Smooth muscle cell (in vitro differentiated cells): ENCODE data around the gene SLC5A4. TPM values are rescaled to one million over a fixed set of nuclear protein-coding genes. Genes with fewer than 3 reads are reported as not detected.

Experiments used
- DNase-seq: peaks from one replicate; lab custom pipeline; 2025; ENCODE audit not compliant: unreplicated experiment; lab: John Stamatoyannopoulos, UW
- H2AFZ ChIP-seq: fragments of 200-600 bp; sonication (generic); 2 replicates; pipeline ENCODE4 v1.6.0; 2016; ENCODE audit warnings: antibody characterized with exemption, low read depth, mild to moderate bottlenecking
- H3F3A ChIP-seq: fragments of 200-600 bp; sonication (generic); 2 replicates; pipeline ENCODE4 v1.6.0; 2017; ENCODE audit warnings: antibody characterized with exemption, low read depth
- H3K27ac ChIP-seq: fragments of 200-600 bp; sonication (generic); 2 replicates; pipeline ENCODE4 v1.5.1; 2016; ENCODE audit warnings: low read depth, mild to moderate bottlenecking
- H3K27me3 ChIP-seq: fragments of 200-600 bp; sonication (generic); 2 replicates; pipeline ENCODE4 v1.6.1; 2016; ENCODE audit warnings: low read depth, mild to moderate bottlenecking
- H3K36me3 ChIP-seq: fragments of 200-600 bp; sonication (generic); 2 replicates; pipeline ENCODE4 v1.5.1; 2016; ENCODE audit warnings: low read depth
- H3K4me1 ChIP-seq: fragments of 200-600 bp; sonication (generic); 2 replicates; pipeline ENCODE4 v1.5.1; 2016; ENCODE audit warnings: low read depth
- H3K4me2 ChIP-seq: fragments of 200-600 bp; sonication (generic); 2 replicates; pipeline ENCODE4 v1.6.0; 2016; ENCODE audit warnings: mild to moderate bottlenecking
- H3K4me3 ChIP-seq: fragments of 200-600 bp; sonication (generic); 2 replicates; pipeline ENCODE4 v1.5.1; 2016; ENCODE audit warnings: mild to moderate bottlenecking
- H3K79me2 ChIP-seq: fragments of 200-600 bp; sonication (generic); 2 replicates; pipeline ENCODE4 v1.6.0; 2016; ENCODE audit warnings: low read depth, mild to moderate bottlenecking
- H3K9ac ChIP-seq: fragments of 200-600 bp; sonication (generic); 2 replicates; pipeline ENCODE4 v1.6.0; 2016; ENCODE audit warnings: low read depth
- H3K9me3 ChIP-seq: fragments of 200-600 bp; sonication (generic); replicated peaks from 2 replicates; pipeline ENCODE4 v1.5.1; 2016; ENCODE audit warnings: low read depth
- H4K20me1 ChIP-seq: fragments of 200-600 bp; sonication (generic); 2 replicates; pipeline ENCODE4 v1.6.0; 2016; ENCODE audit warnings: low read depth
- WGBS: methylation state at CpG from one replicate; pipeline ENCODE4 v1.1.7; 2016; ENCODE audit warnings: low lambda C conversion rate; 5-methylcytosine and 5-hydroxymethylcytosine counted together
- polyA plus RNA-seq: library from polyadenylated mRNA; unstranded; fragments of >200 nt; fragmentation: Nextera tagmentation; extraction: Ambion mirVana; gene quantifications from 2 replicates; pipeline ENCODE4 v1.2.1, GENCODE V29; 2016
- total RNA-seq: library from RNA; depleted of rRNA; stranded (reverse); fragments of >200 nt; gene quantifications from 2 replicates; pipeline ENCODE4 v1.2.3, GENCODE V29; 2014
- TF ChIP-seq, protein P1 (sequence below): fragments of 200-600 bp; sonication (generic); IDR thresholded peaks from 2 replicates; pipeline ENCODE4 v1.5.1; 2017; ENCODE audit warnings: borderline replicate concordance, mild to moderate bottlenecking, antibody characterized with exemption; ENCODE audit not compliant: insufficient read depth, poor library complexity, severe bottlenecking

Gene SLC5A4
- total and polyA plus RNA-seq, 2 experiments from 2014 or later: not detected

DNA sequence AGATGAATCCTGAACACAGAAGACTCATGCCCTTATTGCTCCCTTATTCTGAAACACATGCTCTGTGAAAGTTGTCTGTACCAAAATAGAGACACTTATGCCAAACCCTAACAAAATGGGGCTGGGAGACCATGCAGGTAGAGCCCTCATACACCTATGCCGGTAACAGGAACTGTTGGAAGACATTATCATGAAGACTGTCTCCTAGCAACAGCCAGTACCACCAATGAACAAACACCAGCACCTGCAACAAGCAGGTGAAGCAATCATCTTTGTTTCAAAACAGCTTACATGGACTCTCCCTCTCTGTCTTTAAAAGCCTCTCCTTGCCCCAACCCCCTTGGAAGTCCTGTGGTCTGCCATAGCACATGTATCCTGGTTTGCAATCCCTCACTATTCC lies 17.2 kb downstream of the SLC5A4 start:
- H2AFZ ChIP-seq: no peak overlapping the region
- H3K36me3 ChIP-seq: no peaks in the 10 kb centered on the region
- 100% methylated on average over 1 of the region's 1 CpG for WGBS
- no peaks in the 10 kb centered on the region for H4K20me1 ChIP-seq
- no peak overlapping the region for H3K9ac ChIP-seq
- H3K4me1 ChIP-seq: no peaks in the 10 kb centered on the region
- H3K79me2 ChIP-seq: no peaks in the 10 kb centered on the region
- no peaks in the 10 kb centered on the region for H3K9me3 ChIP-seq
- no peaks in the 10 kb centered on the region for H3F3A ChIP-seq
- H3K27me3 ChIP-seq: peaks cover 5% of the 10 kb centered on the region
- no peak overlapping the region for H3K4me3 ChIP-seq
- DNase-seq: no peak
- H3K27ac ChIP-seq: no peak overlapping the region
- TF ChIP-seq, protein P1, sequence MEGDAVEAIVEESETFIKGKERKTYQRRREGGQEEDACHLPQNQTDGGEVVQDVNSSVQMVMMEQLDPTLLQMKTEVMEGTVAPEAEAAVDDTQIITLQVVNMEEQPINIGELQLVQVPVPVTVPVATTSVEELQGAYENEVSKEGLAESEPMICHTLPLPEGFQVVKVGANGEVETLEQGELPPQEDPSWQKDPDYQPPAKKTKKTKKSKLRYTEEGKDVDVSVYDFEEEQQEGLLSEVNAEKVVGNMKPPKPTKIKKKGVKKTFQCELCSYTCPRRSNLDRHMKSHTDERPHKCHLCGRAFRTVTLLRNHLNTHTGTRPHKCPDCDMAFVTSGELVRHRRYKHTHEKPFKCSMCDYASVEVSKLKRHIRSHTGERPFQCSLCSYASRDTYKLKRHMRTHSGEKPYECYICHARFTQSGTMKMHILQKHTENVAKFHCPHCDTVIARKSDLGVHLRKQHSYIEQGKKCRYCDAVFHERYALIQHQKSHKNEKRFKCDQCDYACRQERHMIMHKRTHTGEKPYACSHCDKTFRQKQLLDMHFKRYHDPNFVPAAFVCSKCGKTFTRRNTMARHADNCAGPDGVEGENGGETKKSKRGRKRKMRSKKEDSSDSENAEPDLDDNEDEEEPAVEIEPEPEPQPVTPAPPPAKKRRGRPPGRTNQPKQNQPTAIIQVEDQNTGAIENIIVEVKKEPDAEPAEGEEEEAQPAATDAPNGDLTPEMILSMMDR: no peak
- H3K4me2 ChIP-seq: no peak overlapping the region

DNA sequence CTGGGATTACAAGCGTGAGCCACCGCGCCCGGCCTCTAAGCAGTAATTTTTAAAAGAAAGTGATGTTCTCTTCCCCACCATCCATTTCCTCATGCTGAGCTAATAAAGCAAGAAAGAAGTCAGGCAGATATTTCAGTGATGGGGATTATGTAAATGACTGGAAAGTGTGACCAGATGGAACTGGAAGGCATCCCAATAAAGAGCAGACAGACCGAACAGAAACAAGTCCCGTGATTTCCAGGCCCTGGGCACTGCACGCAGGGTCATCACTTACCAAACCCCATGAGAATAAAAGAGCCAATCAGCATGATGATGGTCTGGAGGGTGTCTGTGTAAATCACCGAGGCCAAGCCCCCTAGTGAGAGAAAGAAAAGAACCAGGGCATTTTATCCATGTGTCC lies 18.2 kb downstream of the SLC5A4 start:
- no peaks in the 10 kb centered on the region for H3K36me3 ChIP-seq
- TF ChIP-seq, protein P1: no peak
- H2AFZ ChIP-seq: no peak overlapping the region
- H3K27me3 ChIP-seq: peaks cover 5% of the 10 kb centered on the region
- no peaks in the 10 kb centered on the region for H3F3A ChIP-seq
- H3K79me2 ChIP-seq: no peaks in the 10 kb centered on the region
- H4K20me1 ChIP-seq: no peaks in the 10 kb centered on the region
- no peak overlapping the region for H3K4me3 ChIP-seq
- DNase-seq: no peak
- WGBS: 75% methylated on average over 8 of the region's 8 CpGs
- H3K4me1 ChIP-seq: no peaks in the 10 kb centered on the region
- H3K9ac ChIP-seq: no peak overlapping the region
- H3K27ac ChIP-seq: no peak overlapping the region
- H3K4me2 ChIP-seq: no peak overlapping the region
- H3K9me3 ChIP-seq: no peaks in the 10 kb centered on the region

DNA sequence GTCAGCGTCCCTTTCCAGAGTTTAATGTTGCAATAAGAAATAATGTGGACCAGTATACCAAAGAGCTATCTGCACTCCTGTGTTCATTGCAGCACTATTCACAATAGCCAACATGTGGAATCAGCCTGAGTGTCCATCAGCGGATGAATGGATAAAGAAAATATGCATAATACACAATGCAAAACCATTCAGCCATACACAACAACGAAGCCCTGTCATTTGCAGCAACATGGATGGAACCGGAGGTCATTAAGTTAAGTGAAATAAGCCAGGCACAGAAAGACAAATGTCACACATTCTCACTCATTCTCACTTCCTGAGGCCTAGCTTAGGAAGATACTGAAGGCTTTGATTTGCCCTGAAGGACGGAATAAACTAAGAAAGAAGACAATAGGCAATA lies 22.1 kb downstream of the SLC5A4 start:
- WGBS: 82% methylated on average over 5 of the region's 5 CpGs
- TF ChIP-seq, protein P1: no peak

DNA sequence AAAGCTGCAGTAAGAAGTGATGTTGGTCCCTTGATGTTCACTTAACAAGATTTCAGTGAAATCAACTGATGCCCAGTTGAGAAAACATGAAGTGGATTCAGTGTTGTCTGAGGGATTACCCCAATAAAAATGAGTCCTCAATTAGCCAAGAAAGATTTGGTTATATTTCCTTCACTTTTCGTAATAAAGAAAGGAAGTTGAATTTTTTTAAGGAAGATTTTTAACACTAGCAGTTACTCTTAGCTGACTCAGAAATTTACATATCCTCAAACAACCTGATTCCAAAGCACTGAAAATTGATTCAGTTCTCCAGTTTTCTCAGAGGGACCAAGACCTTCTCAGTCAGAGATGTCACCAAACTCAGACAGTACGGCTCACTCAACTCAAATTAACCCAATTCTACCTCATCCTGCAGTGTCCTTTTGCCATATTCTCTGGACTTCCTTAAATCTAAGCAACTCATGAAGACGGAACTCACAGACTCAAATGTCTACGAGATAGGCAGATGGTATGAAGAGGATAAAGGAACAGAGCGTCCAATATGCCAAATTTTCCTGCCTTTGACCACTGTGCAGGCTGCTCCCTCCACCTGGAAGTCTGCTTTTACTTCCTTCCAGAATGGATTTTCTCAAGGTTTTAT lies 22.8 kb downstream of the SLC5A4 start:
- H3K4me3 ChIP-seq: no peak overlapping the region
- H3K27me3 ChIP-seq: no peaks in the 10 kb centered on the region
- no peak overlapping the region for H3K4me2 ChIP-seq
- no peaks in the 10 kb centered on the region for H4K20me1 ChIP-seq
- no peak overlapping the region for H3K27ac ChIP-seq
- no peaks in the 10 kb centered on the region for H3K9me3 ChIP-seq
- H3F3A ChIP-seq: no peaks in the 10 kb centered on the region
- TF ChIP-seq, protein P1: no peak
- H3K4me1 ChIP-seq: no peaks in the 10 kb centered on the region
- WGBS: 93% methylated on average over 5 of the region's 5 CpGs
- no peak for DNase-seq
- H3K79me2 ChIP-seq: no peaks in the 10 kb centered on the region
- no peaks in the 10 kb centered on the region for H3K36me3 ChIP-seq
- H2AFZ ChIP-seq: no peak overlapping the region
- no peak overlapping the region for H3K9ac ChIP-seq

More for the DNA sequence above, 22.1 kb downstream of the SLC5A4 start:
- Histone ChIP-seq H3K27ac (no peak overlapping the region), H3K4me2 (no peak overlapping the region), H3K27me3 (peaks cover 4% of the 10 kb centered on the region), H3K4me1 (no peaks in the 10 kb centered on the region), H3K9me3 (no peaks in the 10 kb centered on the region), H3F3A (no peaks in the 10 kb centered on the region), H3K9ac (no peak overlapping the region), H3K4me3 (no peak overlapping the region), H3K36me3 (no peaks in the 10 kb centered on the region), H3K79me2 (no peaks in the 10 kb centered on the region), H2AFZ (no peak overlapping the region), H4K20me1 (no peaks in the 10 kb centered on the region)
- no peak for DNase-seq
